HEK293 (cell line): ENCODE results near the gene DAG1.

ENCODE experiments used
- CTCF ChIA-PET: fragments of 350-600 bp; formaldehyde crosslinking; extraction: SDS; loops from one replicate; lab custom pipeline; 2021; ENCODE audit warnings: antibody characterized with exemption; lab: Yijun Ruan, JAX
- POLR2A ChIA-PET: fragments of 300-600 bp; formaldehyde crosslinking; extraction: SDS; loops from one replicate; lab custom pipeline; 2020; ENCODE audit warnings: antibody characterized with exemption, inconsistent platforms; lab: Yijun Ruan, JAX
- H3K27ac ChIP-seq: fragments of 200-500 bp; sonication (Bioruptor generic); 2 replicates; pipeline ENCODE4 v1.5.1; 2014; ENCODE audit warnings: low read depth, low read length, control low read depth, inconsistent platforms; ENCODE audit errors: extremely low read depth
- H3K36me3 ChIP-seq, 2 experiments: fragments of 200-500 bp in 1 of 2; sonication (Bioruptor generic) in 1 of 2; 1 replicate in 1 of 2; 2 replicates in 1 of 2; pipeline ENCODE4 v1.5.1; 2014 to 2017; ENCODE audit warnings: inconsistent platforms in 2 of 2, low read length in 2 of 2; ENCODE audit not compliant: control insufficient read depth in 2 of 2, insufficient read depth in 1 of 2
- H3K4me1 ChIP-seq: fragments of 200-500 bp; sonication (Bioruptor generic); 2 replicates; pipeline ENCODE4 v1.5.1; 2014; ENCODE audit warnings: mild to moderate bottlenecking, low read length, inconsistent platforms; ENCODE audit not compliant: control insufficient read depth, insufficient read depth
- H3K4me3 ChIP-seq: 2 replicates; pipeline ENCODE4 v1.5.1; 2011; ENCODE audit warnings: low read depth, mild to moderate bottlenecking, control low read depth, low read length, moderate library complexity
- H3K9me3 ChIP-seq: fragments of 200-500 bp; sonication (Bioruptor generic); 2 replicates; pipeline ENCODE4 v1.5.1; 2014; ENCODE audit warnings: low read depth, low read length, inconsistent platforms; ENCODE audit not compliant: control insufficient read depth, insufficient read depth
- BCL11B ChIP-seq: fragments of 450-650 bp; formaldehyde crosslinking; IDR thresholded peaks from 2 replicates; pipeline ENCODE4 v1.5.1; 2016; ENCODE audit warnings: low read depth, missing biosample characterization, missing genetic modification characterization
- GFI1B ChIP-seq: fragments of 450-650 bp; formaldehyde crosslinking; IDR thresholded peaks from 2 replicates; pipeline ENCODE4 v1.5.1; 2016; ENCODE audit warnings: missing biosample characterization, missing genetic modification characterization
- PBX3 ChIP-seq: sonication (generic); formaldehyde crosslinking; IDR thresholded peaks from 2 replicates; pipeline ENCODE4 v1.8.1; 2022; ENCODE audit warnings: mild to moderate bottlenecking, moderate library complexity, missing genetic modification reagents
- PRDM10 ChIP-seq: fragments of 450-650 bp; formaldehyde crosslinking; IDR thresholded peaks from 2 replicates; pipeline ENCODE4 v1.5.1; 2016; ENCODE audit warnings: missing biosample characterization, missing genetic modification characterization
- REST ChIP-seq: fragments of 450-650 bp; formaldehyde crosslinking; IDR thresholded peaks from 2 replicates; pipeline ENCODE4 v1.5.1; 2016; ENCODE audit warnings: missing biosample characterization, missing genetic modification characterization
- ZBTB20 ChIP-seq: fragments of 450-650 bp; formaldehyde crosslinking; IDR thresholded peaks from 2 replicates; pipeline ENCODE4 v1.5.1; 2016; ENCODE audit warnings: missing biosample characterization, missing genetic modification characterization
- ZBTB6 ChIP-seq: fragments of 450-650 bp; formaldehyde crosslinking; IDR thresholded peaks from 2 replicates; pipeline ENCODE4 v1.5.1; 2017; ENCODE audit warnings: missing biosample characterization, missing genetic modification characterization
- ZFP3 ChIP-seq: fragments of 450-650 bp; formaldehyde crosslinking; IDR thresholded peaks from 2 replicates; pipeline ENCODE4 v1.5.1; 2016; ENCODE audit warnings: low read depth, missing biosample characterization, missing genetic modification characterization
- ZFP69B ChIP-seq: fragments of 450-650 bp; formaldehyde crosslinking; IDR thresholded peaks from 2 replicates; pipeline ENCODE4 v1.5.1; 2016; ENCODE audit warnings: missing biosample characterization, missing genetic modification characterization
- ZNF114 ChIP-seq: fragments of 450-650 bp; formaldehyde crosslinking; IDR thresholded peaks from 2 replicates; pipeline ENCODE4 v1.5.0; 2017; ENCODE audit warnings: missing biosample characterization, missing genetic modification characterization
- ZNF174 ChIP-seq: fragments of 450-650 bp; formaldehyde crosslinking; IDR thresholded peaks from 2 replicates; pipeline ENCODE4 v1.5.0; 2017; ENCODE audit warnings: missing biosample characterization, mild to moderate bottlenecking, missing genetic modification characterization
- ZNF221 ChIP-seq: fragments of 450-650 bp; formaldehyde crosslinking; IDR thresholded peaks from 2 replicates; pipeline ENCODE4 v1.5.1; 2017; ENCODE audit warnings: missing biosample characterization, missing genetic modification characterization, borderline replicate concordance
- ZNF223 ChIP-seq: fragments of 450-650 bp; formaldehyde crosslinking; IDR thresholded peaks from 2 replicates; pipeline ENCODE4 v1.5.1; 2016; ENCODE audit warnings: missing biosample characterization, missing genetic modification characterization
- ZNF292 ChIP-seq: fragments of 450-650 bp; formaldehyde crosslinking; IDR thresholded peaks from 2 replicates; pipeline ENCODE4 v1.5.1; 2016; ENCODE audit warnings: low read depth, missing biosample characterization, missing genetic modification characterization, borderline replicate concordance
- ZNF394 ChIP-seq: fragments of 450-650 bp; formaldehyde crosslinking; IDR thresholded peaks from 2 replicates; pipeline ENCODE4 v1.5.1; 2016; ENCODE audit warnings: missing biosample characterization, missing genetic modification characterization, mild to moderate bottlenecking, moderate library complexity, borderline replicate concordance
- ZNF433 ChIP-seq: fragments of 450-650 bp; formaldehyde crosslinking; IDR thresholded peaks from 2 replicates; pipeline ENCODE4 v1.5.1; 2016; ENCODE audit warnings: missing biosample characterization, missing genetic modification characterization, low read depth
- ZNF514 ChIP-seq: fragments of 450-650 bp; formaldehyde crosslinking; IDR thresholded peaks from 2 replicates; pipeline ENCODE4 v1.5.1; 2016; ENCODE audit warnings: missing biosample characterization, missing genetic modification characterization
- ZNF571 ChIP-seq: fragments of 450-650 bp; formaldehyde crosslinking; IDR thresholded peaks from 2 replicates; pipeline ENCODE4 v1.5.0; 2017; ENCODE audit warnings: missing biosample characterization, missing genetic modification characterization
- ZNF600 ChIP-seq: fragments of 450-650 bp; formaldehyde crosslinking; IDR thresholded peaks from 2 replicates; pipeline ENCODE4 v1.5.1; 2016; ENCODE audit warnings: missing biosample characterization, missing genetic modification characterization
- ZSCAN23 ChIP-seq: fragments of 450-650 bp; formaldehyde crosslinking; IDR thresholded peaks from 2 replicates; pipeline ENCODE4 v1.5.1; 2016; ENCODE audit warnings: missing biosample characterization, missing genetic modification characterization

DAG1 gene

GRCh38 chr3:49554633-49555265 is 84.7 kb downstream of the DAG1 start:
- H3K9me3 ChIP-seq, result no peaks in the 10 kb centered on the region
- CTCF ChIA-PET, result interaction anchor here (1.1 to 3.9 kb wide), 2 partner anchors 15 to 117 kb away, joined by 9 to 24 read pairs; no protein-coding TSS in a partner anchor
- no peak for TF ChIP-seq ZNF221 (tag by site-specific recombination)
- TF ChIP-seq ZNF433 (tag by site-specific recombination), result no peak
- TF ChIP-seq ZNF571, result no peak
- no peak for TF ChIP-seq PBX3 (CRISPR knock-in tag)
- TF ChIP-seq ZFP69B, result no peak
- TF ChIP-seq GFI1B, result no peak
- peak; percentile 62; the same call in 1 of the 2 replicates for TF ChIP-seq BCL11B
- no peak for TF ChIP-seq PRDM10 (tag by site-specific recombination)
- no peak for TF ChIP-seq ZNF292 (tag by site-specific recombination)
- TF ChIP-seq ZNF223, result no peak
- no peak for TF ChIP-seq ZNF600 (tag by site-specific recombination)
- no peak for TF ChIP-seq ZSCAN23 (tag by site-specific recombination)
- TF ChIP-seq ZNF174 (tag by site-specific recombination), result no peak
- no peak for TF ChIP-seq ZNF114 (tag by site-specific recombination)
- TF ChIP-seq ZBTB6, result no peak
- TF ChIP-seq REST, result peak; percentile 43; the same call in 1 of the 2 replicates
- no peak for TF ChIP-seq ZNF394
- TF ChIP-seq ZNF514 (tag by site-specific recombination), result no peak
- TF ChIP-seq ZFP3 (tag by site-specific recombination), result no peak
- peak; percentile 56 for TF ChIP-seq ZBTB20 (tag by site-specific recombination)
- H3K4me1 ChIP-seq, result no peaks in the 10 kb centered on the region
- H3K36me3 ChIP-seq, result no peaks in the 10 kb centered on the region
- POLR2A ChIA-PET, result no interaction called here
- H3K27ac ChIP-seq, result no peak overlapping the region
- peak overlapping the region; percentile 45 for H3K4me3 ChIP-seq
